Body of pancreas (tissue), 4 donors: ENCODE measurements around the gene MCAT.

ENCODE experiments used
- CTCF ChIP-seq, 7 experiments: fragments of 450-650 bp in 4 of 7; fragments of 200-600 bp in 3 of 7; sonication (generic) in 3 of 7; IDR thresholded peaks; one replicate each; pipeline ENCODE4 v1.5.1; 2016 to 2019; ENCODE audit warnings: antibody characterized with exemption in 7 of 7
- POLR2A ChIP-seq, 3 donors: fragments of 450-650 bp; IDR thresholded peaks; one replicate each; pipeline ENCODE4 v1.6.1; 2016; ENCODE audit warnings: antibody characterized with exemption in 3 of 3, mild to moderate bottlenecking in 2 of 3

GRCh38 chr22:43129426-43130425 lies 13.5 kb downstream of the MCAT start:
- TF ChIP-seq CTCF (IDR thresholded peaks at IDR 0.05) (no peak), POLR2A (IDR thresholded peaks at IDR 0.05) (no peak)
